Activated naive CD4-positive, alpha-beta T cell treated with anti-CD3 and anti-CD28 coated beads, Interleukin-2, amount 10 ng/mL, durations not matched to agents 7 days and 5 days (primary cell): Measurements from ENCODE around the gene DKKL1.

Experiments
- CTCF ChIA-PET: fragments of 350-600 bp; sonication (Branson Sonifier 250); formaldehyde crosslinking; loops from one replicate; lab custom pipeline; 2021; ENCODE audit warnings: antibody characterized with exemption; lab: Charles Lee
- DNase-seq: peaks from one replicate; pipeline ENCODE4 v3.0.0-alpha.2; 2020
- H3K27ac Mint-ChIP-seq: one replicate; pipeline ENCODE4 v1.8.0; 2021; ENCODE audit warnings: mild to moderate bottlenecking, moderate library complexity, mixed read lengths
- H3K27me3 Mint-ChIP-seq: one replicate; pipeline ENCODE4 v1.8.0; 2021; ENCODE audit warnings: mild to moderate bottlenecking, mixed read lengths
- H3K36me3 Mint-ChIP-seq: one replicate; pipeline ENCODE4 v1.8.0; 2021; ENCODE audit warnings: mixed read lengths
- H3K4me1 Mint-ChIP-seq: one replicate; pipeline ENCODE4 v1.8.0; 2021; ENCODE audit warnings: mixed read lengths
- H3K4me3 Mint-ChIP-seq: one replicate; pipeline ENCODE4 v1.8.0; 2021; ENCODE audit warnings: mild to moderate bottlenecking, moderate library complexity, mixed read lengths
- H3K9me3 Mint-ChIP-seq: one replicate; pipeline ENCODE4 v1.8.0; 2021; ENCODE audit warnings: mixed read lengths

Gene DKKL1

GRCh38 chr19:49389406-49389805 is 25.7 kb downstream of the DKKL1 start:
- H3K27me3 Mint-ChIP-seq = peaks cover 50% of the 10 kb centered on the region
- peaks cover 1% of the 10 kb centered on the region for H3K36me3 Mint-ChIP-seq
- DNase-seq = no peak
- CTCF ChIA-PET = interaction anchor here (1.2 to 3.4 kb wide), 2 partner anchors 80 to 157 kb away, joined by 3 to 30 read pairs; no protein-coding TSS in a partner anchor
- no peak overlapping the region for H3K27ac Mint-ChIP-seq
- peaks cover 32% of the 10 kb centered on the region for H3K4me1 Mint-ChIP-seq
- no peak overlapping the region for H3K4me3 Mint-ChIP-seq
- H3K9me3 Mint-ChIP-seq = no peaks in the 10 kb centered on the region

DNA sequence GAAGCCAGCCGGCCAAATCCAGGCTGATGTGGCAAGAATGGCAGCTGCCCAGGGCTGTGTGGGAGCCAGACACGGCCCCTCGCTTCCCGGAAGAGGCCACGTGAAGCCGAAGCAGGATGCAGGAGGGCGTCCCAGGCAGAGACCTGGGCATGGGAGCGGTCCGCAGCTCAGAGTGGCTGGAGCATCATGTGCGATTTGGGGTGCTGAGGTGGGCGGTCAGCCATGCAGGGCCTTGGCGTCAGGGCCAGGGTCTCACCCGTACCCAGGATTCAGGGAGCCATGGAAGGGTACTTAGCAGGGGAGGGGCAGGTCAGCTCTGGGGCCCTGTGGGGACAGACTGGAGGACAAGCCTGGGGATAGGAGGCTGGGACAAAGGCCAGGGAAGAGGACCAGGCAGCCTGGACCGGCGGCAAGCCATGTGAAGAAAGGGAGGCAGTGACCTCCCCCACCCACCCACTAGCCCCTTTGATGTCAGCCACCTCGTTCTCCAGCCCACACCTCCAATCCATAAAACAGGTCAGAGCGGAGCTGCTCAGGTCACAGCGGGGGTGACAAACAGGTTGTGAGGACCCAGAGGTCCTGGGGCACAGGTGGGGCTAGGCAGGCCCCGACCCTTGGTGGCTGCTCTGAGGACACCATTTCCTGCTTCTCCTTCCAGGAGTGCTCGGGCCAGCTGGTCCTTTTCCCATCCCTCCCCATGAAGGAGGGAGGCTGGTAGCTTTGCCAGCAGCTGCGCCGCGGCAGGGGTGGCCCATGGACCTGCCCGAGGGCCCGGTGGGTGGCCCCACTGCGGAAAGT is 26.7 kb downstream of the DKKL1 start:
- no peak overlapping the region for H3K4me3 Mint-ChIP-seq
- peaks cover 1% of the 10 kb centered on the region for H3K36me3 Mint-ChIP-seq
- peaks cover 60% of the 10 kb centered on the region for H3K27me3 Mint-ChIP-seq
- no peak overlapping the region for H3K27ac Mint-ChIP-seq
- CTCF ChIA-PET = interaction anchor here (1.0 to 3.4 kb wide), 10 partner anchors 9 to 156 kb away, joined by 3 to 30 read pairs (median 6); no protein-coding TSS in a partner anchor
- H3K9me3 Mint-ChIP-seq = no peaks in the 10 kb centered on the region
- no peak for DNase-seq
- peaks cover 32% of the 10 kb centered on the region for H3K4me1 Mint-ChIP-seq

DNA sequence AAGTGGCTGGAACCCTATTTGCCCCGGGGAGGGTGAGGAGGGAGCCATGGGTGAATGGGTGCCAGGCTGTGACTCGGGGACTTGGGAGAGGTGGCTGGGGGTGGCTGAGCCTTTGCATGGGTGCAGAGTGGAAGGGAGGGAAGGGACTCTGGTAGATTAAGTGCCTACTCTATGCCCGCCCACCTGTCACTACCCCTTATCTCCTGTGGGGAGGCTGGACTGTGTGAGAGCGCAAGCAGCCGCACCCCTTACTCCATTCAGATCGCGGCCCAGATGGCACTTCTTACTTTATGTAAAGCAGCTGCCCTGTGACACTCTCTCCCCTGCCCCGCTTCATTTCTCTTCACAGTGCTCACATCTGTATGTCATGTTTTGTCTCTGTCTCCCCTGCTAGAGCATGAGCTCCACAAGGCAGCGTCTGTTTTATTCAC is 27.3 kb downstream of the DKKL1 start:
- H3K27ac Mint-ChIP-seq = no peak overlapping the region
- peaks cover 66% of the 10 kb centered on the region for H3K27me3 Mint-ChIP-seq
- CTCF ChIA-PET = interaction anchor here (0.7 to 3.4 kb wide), 21 partner anchors 10 to 126 kb away, joined by 3 to 30 read pairs (median 6); partner anchors contain the start of genes GFY and SLC17A7
- H3K4me1 Mint-ChIP-seq = peaks cover 32% of the 10 kb centered on the region
- H3K9me3 Mint-ChIP-seq = no peaks in the 10 kb centered on the region
- DNase-seq = no peak
- no peak overlapping the region for H3K4me3 Mint-ChIP-seq
- peaks cover 1% of the 10 kb centered on the region for H3K36me3 Mint-ChIP-seq

DNA sequence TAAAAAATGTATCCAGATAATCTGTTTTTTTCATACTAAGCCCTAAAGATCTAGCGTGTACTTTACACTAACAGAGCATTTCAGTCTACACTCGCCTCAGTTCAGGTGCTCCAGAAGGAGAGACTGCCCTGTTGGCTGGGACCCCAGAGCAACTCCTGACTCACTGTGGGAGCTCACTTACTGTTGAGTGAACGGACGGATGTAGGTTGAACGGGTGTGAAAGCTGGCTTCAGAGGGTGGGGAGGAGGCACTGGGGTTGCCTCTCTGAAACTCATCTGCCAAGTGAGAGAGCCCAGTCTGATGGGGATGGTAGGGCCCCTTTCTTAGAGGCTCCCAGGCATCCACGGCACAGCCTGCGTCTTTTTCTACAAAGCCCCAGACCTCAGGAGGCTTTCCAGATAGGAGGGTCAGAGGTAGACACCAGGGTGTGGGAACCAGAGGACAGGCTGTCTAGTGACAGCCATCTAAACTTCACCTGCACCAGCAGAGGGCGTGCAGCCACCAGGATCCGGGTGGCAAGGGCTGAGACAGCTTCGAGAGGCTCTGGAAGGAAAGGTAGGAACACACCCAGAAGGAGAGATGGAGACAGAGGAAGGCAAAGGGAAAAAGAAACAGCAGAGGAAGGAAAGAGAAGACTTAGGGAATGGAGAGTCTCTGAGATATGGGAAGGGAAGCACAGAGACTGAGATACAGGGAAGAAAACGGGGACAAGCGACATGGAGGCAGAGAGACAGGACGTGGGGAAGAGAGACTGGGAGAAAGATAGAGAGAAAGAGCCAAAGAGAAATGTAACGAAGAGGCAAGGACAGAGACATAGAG is 28.1 kb downstream of the DKKL1 start:
- Mint-ChIP-seq H3K36me3 (peaks cover 1% of the 10 kb centered on the region), H3K4me1 (peaks cover 32% of the 10 kb centered on the region), H3K9me3 (no peaks in the 10 kb centered on the region), H3K4me3 (no peak overlapping the region), H3K27ac (peak overlapping the region; percentile 34), H3K27me3 (peaks cover 74% of the 10 kb centered on the region)
- CTCF ChIA-PET = interaction anchor here (0.7 to 3.4 kb wide), 24 partner anchors 11 to 126 kb away, joined by 3 to 30 read pairs (median 5); partner anchors contain the start of genes GFY and SLC17A7
- peak; percentile 87 for DNase-seq

DNA sequence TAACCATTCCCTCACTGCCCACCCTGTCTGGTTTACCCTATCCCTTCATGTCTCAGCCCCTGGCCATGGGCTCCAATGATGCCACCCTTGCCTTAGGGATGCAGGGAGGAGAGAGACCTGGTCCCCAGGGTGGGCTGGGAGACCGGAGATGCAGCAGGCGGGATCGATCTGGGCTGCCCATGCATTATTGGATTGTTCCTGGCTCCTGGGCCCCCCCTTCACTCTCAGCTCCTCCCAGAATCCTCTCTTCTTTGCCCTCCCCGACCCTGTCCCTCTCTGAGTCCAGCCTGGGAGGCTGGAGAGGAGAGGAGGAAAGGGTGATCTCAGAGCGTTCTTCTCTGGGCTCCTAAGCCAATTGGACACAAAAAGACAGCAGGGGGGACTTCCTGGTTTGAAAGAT is 30.2 kb downstream of the DKKL1 start:
- Mint-ChIP-seq H3K27ac (no peak overlapping the region), H3K36me3 (no peaks in the 10 kb centered on the region), H3K9me3 (no peaks in the 10 kb centered on the region), H3K27me3 (peaks cover 84% of the 10 kb centered on the region), H3K4me1 (peaks cover 35% of the 10 kb centered on the region), H3K4me3 (no peak overlapping the region)
- no peak for DNase-seq
- CTCF ChIA-PET = interaction anchor here (1.1 to 2.1 kb wide), 4 partner anchors 15 to 77 kb away, joined by 4 to 8 read pairs (median 4); no protein-coding TSS in a partner anchor

DNA sequence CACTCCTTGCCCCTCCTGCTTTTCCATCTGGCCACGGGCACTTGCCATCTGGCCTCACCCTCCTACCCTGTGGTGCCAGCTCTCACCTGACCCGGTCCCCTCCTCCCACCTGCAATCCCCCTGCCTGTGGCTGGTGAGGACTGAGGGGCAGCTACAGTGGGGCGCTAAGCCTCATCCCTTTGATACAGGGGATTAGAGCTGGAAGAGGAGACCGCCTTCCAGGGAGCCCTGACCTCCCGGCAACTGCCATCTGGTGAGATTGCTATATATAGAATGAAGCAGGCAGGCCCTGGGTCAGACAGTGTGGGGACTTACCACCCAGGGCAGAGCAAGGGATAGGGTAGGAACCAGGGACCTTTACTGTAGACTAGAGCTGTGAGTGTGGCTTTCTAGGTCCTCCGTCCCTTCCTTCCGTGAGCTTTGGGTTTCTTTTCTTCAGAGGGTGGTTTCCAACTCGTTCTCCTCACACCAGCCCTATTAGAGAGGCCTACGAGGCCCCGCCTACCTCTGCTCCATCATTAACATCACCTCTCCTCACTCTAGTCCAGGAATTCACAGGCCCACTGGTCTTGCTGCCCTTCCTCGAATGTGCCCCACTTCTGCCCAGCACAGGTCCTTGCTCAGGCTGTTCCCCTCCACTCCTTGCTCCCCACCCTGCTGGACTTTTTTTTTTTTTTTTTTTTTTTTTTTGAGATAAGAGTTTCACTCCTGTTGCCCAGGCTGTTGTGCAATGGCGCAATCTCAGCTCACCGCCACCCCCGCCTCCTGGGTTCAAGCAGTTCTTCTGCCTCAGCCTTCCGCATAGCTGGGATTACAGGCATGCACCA is 32.1 kb downstream of the DKKL1 start:
- H3K27ac Mint-ChIP-seq = no peak overlapping the region
- peaks cover 76% of the 10 kb centered on the region for H3K27me3 Mint-ChIP-seq
- H3K4me3 Mint-ChIP-seq = no peak overlapping the region
- no peaks in the 10 kb centered on the region for H3K36me3 Mint-ChIP-seq
- peaks cover 40% of the 10 kb centered on the region for H3K4me1 Mint-ChIP-seq
- H3K9me3 Mint-ChIP-seq = no peaks in the 10 kb centered on the region
- CTCF ChIA-PET = interaction anchor here (0.9 to 1.4 kb wide), 3 partner anchors 8 to 75 kb away, joined by 3 to 4 read pairs (median 3); no protein-coding TSS in a partner anchor
- DNase-seq = no peak

DNA sequence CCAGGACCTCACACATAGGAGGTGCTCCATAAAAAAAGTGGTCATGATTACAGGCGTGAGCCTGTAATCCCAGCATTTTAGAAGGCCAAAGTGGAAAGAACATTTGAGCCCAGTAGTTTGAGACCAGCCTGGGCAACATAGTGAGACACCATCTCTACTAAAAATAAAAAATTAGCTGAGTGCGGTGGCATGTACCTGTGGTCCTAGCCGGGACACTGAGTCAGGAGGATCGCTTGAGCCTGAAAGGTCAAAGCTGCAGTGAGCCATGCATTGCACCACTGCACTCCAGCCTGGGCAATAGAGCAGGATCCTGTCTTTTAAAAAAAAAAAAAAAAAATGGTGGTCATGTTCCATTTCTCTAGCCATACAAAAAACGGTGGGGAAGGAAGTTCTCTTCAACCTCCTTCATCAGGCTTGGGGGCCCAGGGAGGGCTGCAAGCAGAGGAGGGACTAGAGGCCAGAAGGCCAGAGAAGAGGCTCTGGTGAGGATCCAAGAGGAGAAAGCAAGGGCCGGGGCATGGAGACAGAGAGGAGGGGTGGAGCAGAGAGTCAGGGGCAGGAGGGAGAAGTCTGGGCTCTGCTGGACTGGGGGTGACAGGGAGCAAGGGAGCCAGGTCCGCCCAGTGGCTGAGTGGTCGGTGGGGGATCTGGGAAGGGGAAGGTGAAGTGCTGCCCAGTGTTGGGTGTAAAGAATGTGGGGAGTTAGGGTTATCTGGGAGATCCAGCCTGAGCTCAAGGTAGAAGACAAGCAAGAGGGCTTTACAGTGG is 33.2 kb downstream of the DKKL1 start:
- no peak overlapping the region for H3K4me3 Mint-ChIP-seq
- CTCF ChIA-PET = interaction anchor here (1.4 kb wide), 2 partner anchors 9 to 74 kb away, joined by 3 to 4 read pairs; no protein-coding TSS in a partner anchor
- peaks cover 83% of the 10 kb centered on the region for H3K27me3 Mint-ChIP-seq
- DNase-seq = no peak
- H3K36me3 Mint-ChIP-seq = no peaks in the 10 kb centered on the region
- peaks cover 33% of the 10 kb centered on the region for H3K4me1 Mint-ChIP-seq
- no peaks in the 10 kb centered on the region for H3K9me3 Mint-ChIP-seq
- no peak overlapping the region for H3K27ac Mint-ChIP-seq

DNA sequence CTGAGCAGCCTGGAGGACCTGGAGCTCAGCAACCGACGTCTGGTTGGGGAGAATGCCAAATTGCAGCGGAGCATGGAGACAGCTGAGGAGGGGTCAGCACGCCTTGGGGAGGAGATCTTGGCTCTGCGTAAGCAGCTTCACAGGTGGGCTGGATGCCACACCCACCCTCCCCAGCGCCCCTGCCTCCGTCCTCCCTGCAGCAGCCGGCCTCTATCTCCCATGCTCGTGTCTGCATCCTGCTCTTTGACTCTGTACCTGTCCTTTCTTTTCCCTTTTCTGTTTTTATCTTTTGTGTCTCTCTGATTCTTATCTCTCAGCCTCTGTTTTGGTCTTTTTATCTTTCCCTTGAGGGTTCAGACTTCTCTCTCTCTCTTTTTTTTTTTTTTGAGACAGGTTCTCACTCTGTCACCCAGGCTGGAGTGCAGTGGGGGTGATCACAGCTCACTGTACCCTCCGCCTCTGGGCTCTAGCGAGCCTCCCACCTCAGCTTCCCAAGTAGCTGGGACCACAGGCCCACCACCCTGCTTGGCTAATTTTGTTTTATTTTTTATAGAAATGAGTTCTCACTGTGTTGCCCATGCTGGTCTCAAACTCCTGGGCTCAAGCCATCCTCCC is 34.4 kb downstream of the DKKL1 start:
- no peak overlapping the region for H3K4me3 Mint-ChIP-seq
- no peaks in the 10 kb centered on the region for H3K9me3 Mint-ChIP-seq
- H3K27me3 Mint-ChIP-seq = peaks cover 76% of the 10 kb centered on the region
- peak overlapping the region; percentile 58 for H3K27ac Mint-ChIP-seq
- CTCF ChIA-PET = interaction anchor here (1.4 kb wide), 1 partner anchor 8 kb away, joined by 3 read pairs; no protein-coding TSS in a partner anchor
- DNase-seq = no peak
- H3K4me1 Mint-ChIP-seq = peaks cover 30% of the 10 kb centered on the region
- H3K36me3 Mint-ChIP-seq = no peaks in the 10 kb centered on the region

GRCh38 chr19:49398931-49399330 is 35.3 kb downstream of the DKKL1 start:
- Mint-ChIP-seq H3K4me1 (peaks cover 37% of the 10 kb centered on the region), H3K36me3 (no peaks in the 10 kb centered on the region), H3K27me3 (peaks cover 75% of the 10 kb centered on the region), H3K27ac (no peak overlapping the region), H3K9me3 (no peaks in the 10 kb centered on the region), H3K4me3 (no peak overlapping the region)
- DNase-seq = no peak
- CTCF ChIA-PET = no interaction called here

- Mint-ChIP-seq H3K27ac (no peak overlapping the region), H3K4me3 (no peak overlapping the region), H3K4me1 (peaks cover 41% of the 10 kb centered on the region), H3K9me3 (no peaks in the 10 kb centered on the region), H3K36me3 (no peaks in the 10 kb centered on the region), H3K27me3 (peaks cover 69% of the 10 kb centered on the region)
- CTCF ChIA-PET = no interaction called here
- DNase-seq = no peak
Observed at GRCh38 chr19:49400029-49400428, 36.4 kb downstream of the DKKL1 start.

DNA sequence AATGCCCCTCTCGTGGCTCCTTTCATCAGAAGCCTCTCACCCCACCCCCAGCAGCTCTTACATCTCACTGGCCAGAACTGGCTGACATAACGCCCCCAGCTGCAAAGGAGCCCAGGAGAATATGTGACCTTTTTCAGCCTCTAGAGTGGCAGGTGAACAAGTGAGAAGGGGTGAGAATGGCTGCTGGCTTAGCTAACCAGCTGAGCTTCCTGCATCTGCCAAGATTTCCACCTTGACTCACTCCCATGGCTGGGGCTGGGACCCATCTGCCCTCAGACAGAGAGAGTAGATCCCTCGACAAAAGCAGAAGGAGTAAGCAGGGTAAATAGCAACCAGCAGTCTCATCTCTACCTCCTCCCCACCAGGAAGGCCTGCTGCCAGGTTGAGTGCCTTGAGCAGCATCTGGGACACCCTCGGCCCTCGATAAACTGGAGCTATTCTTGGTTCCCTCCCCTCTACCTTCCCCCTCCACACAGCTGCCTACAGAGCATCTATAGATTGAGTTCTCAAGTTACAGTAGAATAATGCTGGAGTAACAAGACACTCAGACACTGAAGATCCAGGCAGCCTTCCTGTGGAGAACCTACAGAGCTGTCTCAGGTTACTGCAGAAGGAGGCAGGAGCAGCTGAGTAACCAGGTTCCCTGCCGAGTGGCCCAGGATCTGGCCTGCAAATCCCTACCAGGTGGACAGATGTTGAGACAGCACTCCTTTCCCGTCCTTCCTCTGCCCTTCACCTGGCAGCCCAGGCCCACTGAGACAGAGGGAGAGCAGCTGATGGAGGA is 39.9 kb downstream of the DKKL1 start:
- H3K9me3 Mint-ChIP-seq = no peaks in the 10 kb centered on the region
- CTCF ChIA-PET = interaction anchor here (0.6 to 1.4 kb wide), 6 partner anchors 8 to 205 kb away, joined by 3 to 8 read pairs (median 3); no protein-coding TSS in a partner anchor
- H3K4me1 Mint-ChIP-seq = peaks cover 53% of the 10 kb centered on the region
- H3K36me3 Mint-ChIP-seq = no peaks in the 10 kb centered on the region
- H3K4me3 Mint-ChIP-seq = no peak overlapping the region
- peaks cover 38% of the 10 kb centered on the region for H3K27me3 Mint-ChIP-seq
- no peak for DNase-seq
- H3K27ac Mint-ChIP-seq = no peak overlapping the region

DNA sequence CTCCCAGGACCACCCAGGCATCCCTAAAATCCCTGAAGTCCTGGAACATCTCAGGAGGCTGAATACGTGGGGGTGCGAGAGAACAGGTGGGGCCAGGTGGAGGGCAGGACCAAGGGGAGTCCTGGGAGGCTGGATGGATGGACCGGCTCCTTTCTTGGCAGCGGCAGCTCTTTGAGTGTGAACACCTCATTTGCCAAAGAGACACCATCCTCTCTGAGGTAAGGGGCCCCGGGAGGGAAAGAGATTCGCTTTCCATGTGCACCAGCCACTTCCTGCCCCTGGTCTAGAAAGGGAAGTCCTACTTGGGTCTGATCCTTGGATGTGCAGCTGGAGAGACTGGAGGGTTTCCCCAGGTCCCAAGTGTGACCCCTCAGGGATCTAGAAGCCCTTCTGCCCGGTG is 43.4 kb downstream of the DKKL1 start:
- Mint-ChIP-seq H3K4me1 (peaks cover 74% of the 10 kb centered on the region), H3K27ac (no peak overlapping the region), H3K9me3 (no peaks in the 10 kb centered on the region), H3K4me3 (no peak overlapping the region), H3K27me3 (peaks cover 20% of the 10 kb centered on the region), H3K36me3 (no peaks in the 10 kb centered on the region)
- CTCF ChIA-PET = interaction anchor here (0.6 to 1.7 kb wide), 5 partner anchors 13 to 66 kb away, joined by 3 to 6 read pairs (median 4); partner anchors contain the start of genes FLT3LG and PTH2
- DNase-seq = no peak
